NCI-H345 (cell line): ENCODE data around the gene OR1B1.
"Not testable (repeated sequence)": the region's sequence is repeated elsewhere in the genome, so short reads cannot be mapped to it uniquely, and the experiment has no call there.

Source experiments
- DNase-seq: peaks from one replicate; lab custom pipeline; 2025; lab: John Stamatoyannopoulos, UW

OR1B1 gene

GRCh38 chr9:122657527-122657926 is at the start of gene OR1B1:
TSS of gene OR1B1 (minus strand) at chr9:122657627.
- DNase-seq = no peak

- no peak for DNase-seq
These were observed 38.3 kb upstream of the OR1B1 start for GRCh38 chr9:122695696-122696095.

GRCh38 chr9:122684851-122685250 is 27.4 kb upstream of the OR1B1 start:
- no peak for DNase-seq

- DNase-seq = no peak
These were observed 15.1 kb upstream of the OR1B1 start for GRCh38 chr9:122672481-122672880.

- no peak for DNase-seq
These were observed 4.0 kb upstream of the OR1B1 start, which contains the start of gene OR1L1 for GRCh38 chr9:122661416-122661815. TSS of gene OR1L1 (plus strand) at chr9:122661716. CDS start at chr9:122661716, 0 bp downstream.

GRCh38 chr9:122656378-122656777 is 1.0 kb downstream of the OR1B1 start:
- no peak for DNase-seq

- no peak for DNase-seq
These were observed 15.2 kb downstream of the OR1B1 start for GRCh38 chr9:122642226-122642625.

- DNase-seq = no peak
These were observed 37.4 kb downstream of the OR1B1 start for GRCh38 chr9:122619996-122620395.

GRCh38 chr9:122614362-122614761 is 43.1 kb downstream of the OR1B1 start, which contains the start of gene OR1Q1:
TSS of gene OR1Q1 (plus strand) at chr9:122614738. CDS start at chr9:122614738, 0 bp downstream.
- DNase-seq = no peak

- no peak for DNase-seq
These were observed 47.6 kb downstream of the OR1B1 start for GRCh38 chr9:122609804-122610203.

GRCh38 chr9:122606587-122606986 is 50.8 kb downstream of the OR1B1 start:
- DNase-seq = no peak

GRCh38 chr9:122605691-122606090 is 51.7 kb downstream of the OR1B1 start:
- DNase-seq = no peak

GRCh38 chr9:122583284-122583683 is 74.1 kb downstream of the OR1B1 start, which contains the start of gene OR1L8:
TSS of gene OR1L8 (minus strand) at chr9:122583384. CDS start at chr9:122568477, 14,907 bp downstream.
- DNase-seq = not testable (repeated sequence)

- DNase-seq = no peak
These were observed 77.1 kb downstream of the OR1B1 start for GRCh38 chr9:122580360-122580759.

- DNase-seq = no peak
These were observed 77.6 kb downstream of the OR1B1 start for GRCh38 chr9:122579874-122580273.
